Aorta (tissue), 5 donors: ENCODE data around the gene MED22. TPM values are rescaled to one million over a fixed set of nuclear protein-coding genes. Genes with fewer than 3 reads are reported as not detected.
A peak's percentile ranks its signal among the peaks of the same experiment; 100 is the strongest.
"Not testable (repeated sequence)": the region's sequence is repeated elsewhere in the genome, so short reads cannot be mapped to it uniquely, and the experiment has no call there.

Experiments
- ATAC-seq: fragments of 200-7000 bp; cut with Tn5 transposase; one replicate; pipeline ENCODE4 v1.9.1; 2022; ENCODE audit warnings: moderate library complexity; ENCODE audit not compliant: low FRiP score
- DNase-seq, 2 donors: peaks; one replicate each; pipeline ENCODE4 v3.0.0-alpha.2; 2020
- H3K27ac ChIP-seq, 2 donors: one replicate each; pipeline ENCODE4 v1.5.1; 2013; ENCODE audit warnings: low read length in 2 of 2, mild to moderate bottlenecking in 2 of 2, moderate library complexity in 2 of 2, control low read depth in 1 of 2, inconsistent platforms in 1 of 2, low read depth in 1 of 2
- H3K27me3 ChIP-seq, 2 donors: one replicate each; pipeline ENCODE4 v1.6.1; 2013; ENCODE audit warnings: control low read depth in 1 of 2, low read length in 1 of 2, mild to moderate bottlenecking in 1 of 2, moderate library complexity in 1 of 2; ENCODE audit not compliant: insufficient read depth in 2 of 2, control insufficient read depth in 1 of 2
- H3K36me3 ChIP-seq, 2 donors: one replicate each; pipeline ENCODE4 v1.6.1; 2013; ENCODE audit warnings: control low read depth in 1 of 2, low read length in 1 of 2, mild to moderate bottlenecking in 1 of 2; ENCODE audit not compliant: insufficient read depth in 2 of 2, control insufficient read depth in 1 of 2
- H3K4me1 ChIP-seq, 2 donors: one replicate each; pipeline ENCODE4 v1.6.1; 2013; ENCODE audit warnings: low read length in 2 of 2, control low read depth in 1 of 2, mild to moderate bottlenecking in 1 of 2, moderate library complexity in 1 of 2; ENCODE audit not compliant: insufficient read depth in 2 of 2, control insufficient read depth in 1 of 2
- H3K4me3 ChIP-seq, 2 donors: one replicate each; pipeline ENCODE4 v1.5.1; 2013; ENCODE audit warnings: low read length in 2 of 2, control low read depth in 1 of 2, mild to moderate bottlenecking in 1 of 2
- H3K9me3 ChIP-seq: one replicate; pipeline ENCODE4 v1.6.1; 2013; ENCODE audit warnings: mild to moderate bottlenecking, low read length; ENCODE audit not compliant: control insufficient read depth
- WGBS, 2 donors: extraction: QIAGEN DNeasy Blood & Tissue Kit; methylation state at CpG; one replicate each; pipeline ENCODE4 v1.1.7; 2013; 5-methylcytosine and 5-hydroxymethylcytosine counted together
- intact Hi-C, 2 donors: fragments of 100-400 bp; cut with DNase I; formaldehyde crosslinking; loops; one replicate each; pipeline versions ENCODE4 v1.14.2 to v1.15.0; 2022
- polyA plus RNA-seq, 2 donors: library from polyadenylated mRNA; stranded (reverse); fragments of 200-250 nt; gene quantifications; one replicate each; pipeline ENCODE4 v1.2.3, GENCODE V29; 2013
- total RNA-seq, 2 donors: library from RNA; stranded (reverse); fragmentation: NEBNext Ultra II Directional; extraction: Animal tissue kit (Norgen Biotek cat#: 25700); gene quantifications; one replicate each; pipeline ENCODE4 v1.2.1, GENCODE V29; 2021
- donor health status: healthy with polysubstance abuse.
- donor health status: Bipolar disorder and iron deficiency.
- donor health status: DM: no; HTN: no; CAD: no.
- donor health status: DM: no; HTN: no; CAD: no.
- donor health status: DM: yes; HTN: yes; CAD: no.

MED22 gene
- total and polyA plus RNA-seq, 4 donors: 10.8 to 37.0 (median 24.4) TPM

- Histone ChIP-seq H3K27ac (no peak overlapping the region), H3K36me3 (peaks cover 0 to 6% of the 10 kb centered on the region in 2 donors), H3K4me1 (no peaks in the 10 kb centered on the region), H3K4me3 (no peak overlapping the region), H3K27me3 (no peaks in the 10 kb centered on the region), H3K9me3 (no peaks in the 10 kb centered on the region)
- DNase-seq (peak in 1 of 2 donors; percentile 60), ATAC-seq (no peak)
- intact Hi-C loops: no loop called here
- 92 to 96% methylated on average over 20 of the region's 20 CpGs for WGBS, 2 donors
Measured at GRCh38 chr9:133332381-133332730, 15.6 kb downstream of the MED22 start.

- Histone ChIP-seq H3K4me3 (no peak overlapping the region), H3K27me3 (no peaks in the 10 kb centered on the region), H3K36me3 (peaks cover 0 to 6% of the 10 kb centered on the region in 2 donors), H3K4me1 (no peaks in the 10 kb centered on the region), H3K27ac (no peak overlapping the region), H3K9me3 (no peaks in the 10 kb centered on the region)
- WGBS, 2 donors: 96 to 98% methylated on average over 57 of the region's 57 CpGs
- intact Hi-C loops: no loop called here
- no peak for ATAC-seq
- peak; percentile 43 to 66 for DNase-seq
Measured at GRCh38 chr9:133331641-133332380, 16.1 kb downstream of the MED22 start.

- ATAC-seq (no peak), DNase-seq (peak in 1 of 2 donors; percentile 18)
- H3K27me3 ChIP-seq: no peaks in the 10 kb centered on the region
- H3K4me1 ChIP-seq: no peaks in the 10 kb centered on the region
- WGBS, 2 donors: 81 to 88% methylated on average over 19 of the region's 19 CpGs
- H3K36me3 ChIP-seq: peaks cover 0 to 6% of the 10 kb centered on the region in 2 donors
- intact Hi-C loops: no loop called here
- H3K4me3 ChIP-seq: no peak overlapping the region
- no peak overlapping the region for H3K27ac ChIP-seq
- H3K9me3 ChIP-seq: no peaks in the 10 kb centered on the region
Measured at GRCh38 chr9:133331221-133331620, 16.7 kb downstream of the MED22 start.

- WGBS, 2 donors: 55 to 59% methylated on average over 21 of the region's 21 CpGs
- H3K4me3 ChIP-seq, H3K27ac ChIP-seq, ATAC-seq, intact Hi-C loops, H3K27me3 ChIP-seq, H3K9me3 ChIP-seq, H3K4me1 ChIP-seq, H3K36me3 ChIP-seq: not testable (repeated sequence)
- peak; percentile 43 to 49 for DNase-seq
Measured at GRCh38 chr9:133329306-133330156, 18.4 kb downstream of the MED22 start.

GRCh38 chr9:133327834-133328484 lies 20.0 kb downstream of the MED22 start:
- H3K4me3 ChIP-seq: no peak overlapping the region
- ATAC-seq (no peak), DNase-seq (peak in 1 of 2 donors; percentile 11)
- intact Hi-C loops: no loop called here
- H3K36me3 ChIP-seq: peaks cover 0 to 4% of the 10 kb centered on the region in 2 donors
- no peaks in the 10 kb centered on the region for H3K9me3 ChIP-seq
- no peak overlapping the region for H3K27ac ChIP-seq
- H3K4me1 ChIP-seq: no peaks in the 10 kb centered on the region
- WGBS, 2 donors: 87 to 90% methylated on average over 10 of the region's 10 CpGs
- no peaks in the 10 kb centered on the region for H3K27me3 ChIP-seq

GRCh38 chr9:133327021-133327420 lies 20.9 kb downstream of the MED22 start:
- 80 to 84% methylated on average over 6 of the region's 6 CpGs for WGBS, 2 donors
- H3K27me3 ChIP-seq, intact Hi-C loops, H3K9me3 ChIP-seq, H3K4me3 ChIP-seq, H3K4me1 ChIP-seq, ATAC-seq, H3K36me3 ChIP-seq, H3K27ac ChIP-seq: not testable (repeated sequence)
- peak in 1 of 2 donors; percentile 13 for DNase-seq

- Histone ChIP-seq H3K4me1 (no peaks in the 10 kb centered on the region), H3K36me3 (no peaks in the 10 kb centered on the region), H3K4me3 (no peak overlapping the region), H3K27ac (no peak overlapping the region), H3K27me3 (no peaks in the 10 kb centered on the region), H3K9me3 (no peaks in the 10 kb centered on the region)
- peak in 1 of 2 donors; percentile 19 for DNase-seq
- intact Hi-C loops: no loop called here
- no peak for ATAC-seq
- 84 to 87% methylated on average over 13 of the region's 13 CpGs for WGBS, 2 donors
Measured at GRCh38 chr9:133323991-133324703, 23.8 kb downstream of the MED22 start.

- Histone ChIP-seq H3K27me3 (no peaks in the 10 kb centered on the region), H3K9me3 (no peaks in the 10 kb centered on the region), H3K27ac (no peak overlapping the region), H3K36me3 (no peaks in the 10 kb centered on the region), H3K4me1 (no peaks in the 10 kb centered on the region), H3K4me3 (no peak overlapping the region)
- no peak for DNase-seq
- 89% methylated on average over 10 of the region's 10 CpGs for WGBS, 2 donors
- no peak for ATAC-seq
- intact Hi-C loops: no loop called here
Measured at GRCh38 chr9:133323211-133323610, 24.7 kb downstream of the MED22 start.
